Memory B cell (primary cell): Measurements from ENCODE around the gene PLSCR4.
"Not testable (repeated sequence)": the region's sequence is repeated elsewhere in the genome, so short reads cannot be mapped to it uniquely, and the experiment has no call there.

Experiments
- ATAC-seq: fragments of 150-1000 bp; cut with Tn5 transposase; 2 replicates; pipeline ENCODE4 v1.10.0; 2021; ENCODE audit warnings: low read depth, mild to moderate bottlenecking, moderate library complexity
- DNase-seq, 2 donors: peaks; one replicate each; pipeline ENCODE4 v3.0.0; 2022; ENCODE audit warnings: low spot score in 2 of 2
- H3K27ac Mint-ChIP-seq: one replicate; pipeline ENCODE4 v1.8.0; 2022; ENCODE audit warnings: mild to moderate bottlenecking, moderate library complexity, mixed read lengths
- H3K27me3 Mint-ChIP-seq: one replicate; pipeline ENCODE4 v1.8.0; 2022; ENCODE audit warnings: mixed read lengths
- H3K36me3 Mint-ChIP-seq: one replicate; pipeline ENCODE4 v1.8.0; 2022; ENCODE audit warnings: mild to moderate bottlenecking, mixed read lengths
- H3K4me1 Mint-ChIP-seq: one replicate; pipeline ENCODE4 v1.8.0; 2022; ENCODE audit warnings: mixed read lengths
- H3K4me3 Mint-ChIP-seq: one replicate; pipeline ENCODE4 v1.8.0; 2022; ENCODE audit warnings: mild to moderate bottlenecking, moderate library complexity, mixed read lengths
- H3K9me3 Mint-ChIP-seq: one replicate; pipeline ENCODE4 v1.8.0; 2022; ENCODE audit warnings: mixed read lengths

The PLSCR4 gene

GRCh38 chr3:146250449-146251382, at the start of gene PLSCR4:
Gene PLSCR4, minus strand, starts transcription at chr3:146251105. Its CDS starts 29,034 bp downstream, at chr3:146222071.
- H3K27me3 Mint-ChIP-seq: peaks cover 9% of the 10 kb centered on the region
- DNase-seq: no peak
- H3K27ac Mint-ChIP-seq: no peak within 1 kb of the TSS
- ATAC-seq: peak; percentile 24
- H3K9me3 Mint-ChIP-seq: peaks cover 5% of the 10 kb centered on the region
- no peaks in the 10 kb centered on the region for H3K36me3 Mint-ChIP-seq
- peak within 1 kb of the TSS; percentile 75 for H3K4me3 Mint-ChIP-seq
- peaks cover 4% of the 10 kb centered on the region for H3K4me1 Mint-ChIP-seq

GRCh38 chr3:146293401-146293800, 42.5 kb upstream of the PLSCR4 start:
- not testable (repeated sequence) for H3K9me3 Mint-ChIP-seq, H3K27me3 Mint-ChIP-seq, H3K27ac Mint-ChIP-seq, H3K36me3 Mint-ChIP-seq, ATAC-seq, DNase-seq, H3K4me1 Mint-ChIP-seq, H3K4me3 Mint-ChIP-seq

- H3K27me3 Mint-ChIP-seq: no peaks in the 10 kb centered on the region
- no peaks in the 10 kb centered on the region for H3K4me1 Mint-ChIP-seq
- no peak overlapping the region for H3K4me3 Mint-ChIP-seq
- ATAC-seq: no peak
- H3K36me3 Mint-ChIP-seq: no peaks in the 10 kb centered on the region
- no peaks in the 10 kb centered on the region for H3K9me3 Mint-ChIP-seq
- no peak overlapping the region for H3K27ac Mint-ChIP-seq
- no peak for DNase-seq
These were observed 33.0 kb upstream of the PLSCR4 start for GRCh38 chr3:146283781-146284445.

GRCh38 chr3:146280864-146281263, 30.0 kb upstream of the PLSCR4 start:
- Mint-ChIP-seq H3K27ac (no peak overlapping the region), H3K36me3 (no peaks in the 10 kb centered on the region), H3K27me3 (no peaks in the 10 kb centered on the region), H3K4me1 (no peaks in the 10 kb centered on the region), H3K4me3 (no peak overlapping the region), H3K9me3 (no peaks in the 10 kb centered on the region)
- ATAC-seq (no peak), DNase-seq (no peak)

- H3K9me3 Mint-ChIP-seq: no peaks in the 10 kb centered on the region
- DNase-seq (no peak), ATAC-seq (no peak)
- H3K36me3 Mint-ChIP-seq: no peaks in the 10 kb centered on the region
- H3K27ac Mint-ChIP-seq: no peak overlapping the region
- no peak overlapping the region for H3K4me3 Mint-ChIP-seq
- no peaks in the 10 kb centered on the region for H3K4me1 Mint-ChIP-seq
- peaks cover 3% of the 10 kb centered on the region for H3K27me3 Mint-ChIP-seq
These were observed 29.0 kb upstream of the PLSCR4 start for GRCh38 chr3:146279951-146280350.

- H3K4me3 Mint-ChIP-seq: no peak overlapping the region
- H3K36me3 Mint-ChIP-seq: no peaks in the 10 kb centered on the region
- no peaks in the 10 kb centered on the region for H3K9me3 Mint-ChIP-seq
- DNase-seq (no peak), ATAC-seq (no peak)
- H3K4me1 Mint-ChIP-seq: no peaks in the 10 kb centered on the region
- H3K27me3 Mint-ChIP-seq: peaks cover 3% of the 10 kb centered on the region
- H3K27ac Mint-ChIP-seq: no peak overlapping the region
These were observed 28.1 kb upstream of the PLSCR4 start for GRCh38 chr3:146279013-146279412.

- Mint-ChIP-seq H3K27ac (no peak overlapping the region), H3K27me3 (peaks cover 3% of the 10 kb centered on the region), H3K4me3 (no peak overlapping the region), H3K4me1 (no peaks in the 10 kb centered on the region), H3K36me3 (no peaks in the 10 kb centered on the region), H3K9me3 (no peaks in the 10 kb centered on the region)
- no peak for DNase-seq
- no peak for ATAC-seq
These were observed 27.2 kb upstream of the PLSCR4 start for GRCh38 chr3:146277953-146278631.

GRCh38 chr3:146275476-146275875, 24.6 kb upstream of the PLSCR4 start:
- no peak overlapping the region for H3K4me3 Mint-ChIP-seq
- DNase-seq (no peak), ATAC-seq (no peak)
- H3K27ac Mint-ChIP-seq: no peak overlapping the region
- H3K9me3 Mint-ChIP-seq: no peaks in the 10 kb centered on the region
- no peaks in the 10 kb centered on the region for H3K4me1 Mint-ChIP-seq
- H3K27me3 Mint-ChIP-seq: peaks cover 3% of the 10 kb centered on the region
- no peaks in the 10 kb centered on the region for H3K36me3 Mint-ChIP-seq

- Mint-ChIP-seq H3K27me3 (peaks cover 3% of the 10 kb centered on the region), H3K4me1 (no peaks in the 10 kb centered on the region), H3K27ac (no peak overlapping the region), H3K4me3 (no peak overlapping the region), H3K36me3 (no peaks in the 10 kb centered on the region), H3K9me3 (no peaks in the 10 kb centered on the region)
- ATAC-seq (no peak), DNase-seq (no peak)
These were observed 23.9 kb upstream of the PLSCR4 start for GRCh38 chr3:146274833-146275232.

GRCh38 chr3:146273721-146274407, 23.0 kb upstream of the PLSCR4 start:
- no peak for DNase-seq
- Mint-ChIP-seq H3K36me3 (no peaks in the 10 kb centered on the region), H3K27me3 (peaks cover 4% of the 10 kb centered on the region), H3K4me1 (no peaks in the 10 kb centered on the region), H3K4me3 (no peak overlapping the region), H3K9me3 (no peaks in the 10 kb centered on the region), H3K27ac (no peak overlapping the region)
- no peak for ATAC-seq

- no peaks in the 10 kb centered on the region for H3K9me3 Mint-ChIP-seq
These were observed 20.3 kb upstream of the PLSCR4 start for GRCh38 chr3:146271180-146271579.

GRCh38 chr3:146269271-146269670, 18.4 kb upstream of the PLSCR4 start:
- Mint-ChIP-seq H3K4me1 (no peaks in the 10 kb centered on the region), H3K4me3 (no peak overlapping the region)

More at GRCh38 chr3:146271180-146271579, 20.3 kb upstream of the PLSCR4 start:
- no peak overlapping the region for H3K27ac Mint-ChIP-seq
- DNase-seq: no peak
- H3K4me3 Mint-ChIP-seq: no peak overlapping the region
- no peaks in the 10 kb centered on the region for H3K4me1 Mint-ChIP-seq
- ATAC-seq: no peak
- H3K36me3 Mint-ChIP-seq: no peaks in the 10 kb centered on the region
- H3K27me3 Mint-ChIP-seq: peaks cover 4% of the 10 kb centered on the region

GRCh38 chr3:146268535-146269219, 17.8 kb upstream of the PLSCR4 start:
- Mint-ChIP-seq H3K4me3 (no peak overlapping the region), H3K27ac (no peak overlapping the region), H3K9me3 (no peaks in the 10 kb centered on the region), H3K27me3 (peaks cover 1% of the 10 kb centered on the region), H3K36me3 (no peaks in the 10 kb centered on the region), H3K4me1 (no peaks in the 10 kb centered on the region)
- DNase-seq: no peak
- no peak for ATAC-seq

More at GRCh38 chr3:146269271-146269670, 18.4 kb upstream of the PLSCR4 start:
- ATAC-seq (no peak), DNase-seq (no peak)
- no peak overlapping the region for H3K27ac Mint-ChIP-seq
- peaks cover 1% of the 10 kb centered on the region for H3K27me3 Mint-ChIP-seq
- H3K9me3 Mint-ChIP-seq: no peaks in the 10 kb centered on the region
- H3K36me3 Mint-ChIP-seq: no peaks in the 10 kb centered on the region
